GM19328 (cell line): Measurements from ENCODE around the gene PNKD.
A peak's percentile ranks its signal among the peaks of the same experiment; 100 is the strongest.

Experiments used
- ATAC-seq: cut with Tn5 transposase; IDR thresholded peaks from one replicate; pipeline ENCODE4 v1.9.1; 2021; ENCODE audit warnings: mild to moderate bottlenecking, moderate library complexity; ENCODE audit not compliant: unreplicated experiment

PNKD gene

GRCh38 chr2:218334531-218334930, 64.2 kb downstream of the PNKD start:
- no peak for ATAC-seq

- no peak for ATAC-seq
Observed at GRCh38 chr2:218340656-218341055, 70.3 kb downstream of the PNKD start.

DNA sequence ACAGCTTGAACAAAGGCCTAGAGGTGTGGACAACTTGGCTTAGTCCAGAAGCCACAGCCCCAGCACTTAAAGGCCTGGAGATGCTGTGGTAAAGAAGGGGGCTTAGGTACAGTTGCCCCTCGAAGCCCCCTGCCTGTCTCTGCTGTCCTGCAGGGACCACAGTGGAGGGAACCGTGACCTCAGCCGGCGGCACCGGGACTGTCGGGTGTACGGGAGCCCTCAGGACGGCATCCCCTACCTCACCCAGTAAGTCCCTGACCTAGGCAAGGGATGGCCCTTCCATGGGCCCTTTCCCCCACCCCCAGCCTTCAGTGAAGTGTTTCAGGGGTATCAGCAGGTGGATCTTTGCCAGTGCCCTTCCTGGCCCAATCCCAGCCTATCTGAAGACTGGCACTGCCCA, 71.1 kb downstream of the PNKD start:
- ATAC-seq = no peak

GRCh38 chr2:218342837-218343236, 72.5 kb downstream of the PNKD start:
- ATAC-seq = no peak

- ATAC-seq = no peak
Observed at GRCh38 chr2:218343591-218343990, 73.3 kb downstream of the PNKD start.

- ATAC-seq = no peak
Observed at GRCh38 chr2:218344090-218344754, 73.9 kb downstream of the PNKD start.

GRCh38 chr2:218344755-218345417, 74.6 kb downstream of the PNKD start:
- no peak for ATAC-seq

- ATAC-seq = no peak
Observed at GRCh38 chr2:218345491-218346236, 75.3 kb downstream of the PNKD start.

DNA sequence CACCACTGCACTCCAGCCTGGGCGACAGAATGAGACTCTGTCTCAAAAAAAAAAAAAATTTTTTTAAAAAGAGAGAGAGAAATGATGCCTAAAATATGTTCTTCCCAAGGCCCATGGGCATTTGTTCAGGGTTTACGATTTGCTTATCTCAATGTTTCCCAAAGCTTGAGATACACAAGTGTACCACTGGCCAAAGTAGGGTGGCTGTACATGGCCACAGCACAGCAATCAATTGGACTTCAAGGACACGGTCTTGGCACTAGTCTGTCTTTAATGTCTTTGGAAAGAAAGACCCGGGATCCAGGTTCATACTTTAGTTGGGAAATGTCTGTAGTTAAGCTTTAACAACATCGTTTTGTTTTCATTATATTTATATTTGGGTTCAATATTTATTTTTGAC, 76.9 kb downstream of the PNKD start:
- no peak for ATAC-seq

- ATAC-seq = no peak
Observed at GRCh38 chr2:218354045-218354444, 83.7 kb downstream of the PNKD start.

- ATAC-seq = no peak
Observed at GRCh38 chr2:218354850-218355443, 84.6 kb downstream of the PNKD start.

GRCh38 chr2:218357236-218358177, 87.2 kb downstream of the PNKD start:
- ATAC-seq = no peak

DNA sequence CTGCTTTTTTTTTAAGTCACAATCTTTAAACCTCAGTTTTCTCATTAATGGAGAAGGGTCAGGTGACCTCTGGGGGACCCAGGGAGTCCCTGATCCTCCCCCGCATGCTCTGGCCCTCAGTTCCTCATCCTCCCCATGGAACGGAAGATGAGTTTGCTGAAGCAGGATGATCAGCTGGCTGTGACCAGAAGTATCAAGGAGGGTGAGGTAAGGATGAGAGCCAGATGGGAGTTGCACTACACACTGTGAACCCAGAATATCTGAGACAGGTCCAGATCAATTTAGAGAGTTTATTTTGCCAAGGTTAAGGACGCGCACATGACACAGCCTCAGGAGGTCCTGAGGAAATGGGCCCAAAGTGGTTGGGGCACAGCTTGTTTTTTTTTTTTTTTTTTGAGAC, 90.1 kb downstream of the PNKD start:
- ATAC-seq = no peak

- ATAC-seq = no peak
Observed at GRCh38 chr2:218362606-218363005, 92.3 kb downstream of the PNKD start.

GRCh38 chr2:218363736-218364135, 93.4 kb downstream of the PNKD start:
- ATAC-seq = no peak

- ATAC-seq = no peak
Observed at GRCh38 chr2:218364196-218364595, 93.9 kb downstream of the PNKD start.

DNA sequence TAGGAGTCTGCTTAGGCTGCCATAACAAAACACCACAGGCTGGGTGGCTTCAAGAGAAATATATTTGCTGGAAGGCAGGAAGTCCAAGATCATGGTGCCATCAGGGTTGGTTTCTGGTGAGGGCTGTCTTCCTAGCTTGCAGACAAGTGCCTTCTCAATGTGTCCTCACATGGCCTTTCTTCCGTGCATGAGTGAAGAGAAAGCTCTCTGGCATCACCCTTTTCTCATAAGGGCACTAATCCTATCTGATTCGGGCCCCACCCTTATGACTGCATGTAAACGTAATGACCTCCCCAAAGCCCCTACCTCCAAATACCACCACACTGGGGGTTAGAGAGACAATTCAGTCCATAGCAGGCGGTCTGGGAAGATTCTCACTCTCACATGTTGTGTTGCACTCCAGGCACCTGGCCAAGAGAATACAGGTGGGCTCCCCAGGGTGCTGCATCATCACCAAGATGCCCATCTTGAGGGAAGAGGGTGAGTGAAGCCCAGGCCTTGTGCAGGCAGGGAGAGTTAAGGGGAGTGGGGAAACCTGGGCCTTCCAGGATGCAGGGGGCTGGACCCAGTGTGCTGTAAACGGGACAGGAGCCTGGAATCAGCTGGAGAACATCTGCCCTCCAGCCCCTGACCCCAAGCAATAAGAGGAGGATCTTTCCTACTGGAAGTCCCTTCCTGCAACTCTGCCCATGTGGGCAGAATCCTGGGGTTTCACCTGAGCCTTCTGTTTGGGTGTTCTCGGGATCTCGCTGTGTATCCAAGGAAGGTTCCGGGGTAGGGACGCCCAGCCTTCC, 96.5 kb downstream of the PNKD start:
- ATAC-seq = no peak

GRCh38 chr2:218367415-218368149, 97.3 kb downstream of the PNKD start:
- ATAC-seq = peak; percentile 93

GRCh38 chr2:218368150-218368528, 97.8 kb downstream of the PNKD start:
- no peak for ATAC-seq
